NCI-H2196 treated with DMSO at 0.1 percent for 48 hours (cell line): ENCODE data around the gene C15orf39.
A peak's percentile ranks its signal among the peaks of the same experiment; 100 is the strongest.

Source experiments
- DNase-seq: peaks from one replicate; lab custom pipeline; 2025; ENCODE audit not compliant: unreplicated experiment; lab: John Stamatoyannopoulos, UW

Gene C15orf39

DNA sequence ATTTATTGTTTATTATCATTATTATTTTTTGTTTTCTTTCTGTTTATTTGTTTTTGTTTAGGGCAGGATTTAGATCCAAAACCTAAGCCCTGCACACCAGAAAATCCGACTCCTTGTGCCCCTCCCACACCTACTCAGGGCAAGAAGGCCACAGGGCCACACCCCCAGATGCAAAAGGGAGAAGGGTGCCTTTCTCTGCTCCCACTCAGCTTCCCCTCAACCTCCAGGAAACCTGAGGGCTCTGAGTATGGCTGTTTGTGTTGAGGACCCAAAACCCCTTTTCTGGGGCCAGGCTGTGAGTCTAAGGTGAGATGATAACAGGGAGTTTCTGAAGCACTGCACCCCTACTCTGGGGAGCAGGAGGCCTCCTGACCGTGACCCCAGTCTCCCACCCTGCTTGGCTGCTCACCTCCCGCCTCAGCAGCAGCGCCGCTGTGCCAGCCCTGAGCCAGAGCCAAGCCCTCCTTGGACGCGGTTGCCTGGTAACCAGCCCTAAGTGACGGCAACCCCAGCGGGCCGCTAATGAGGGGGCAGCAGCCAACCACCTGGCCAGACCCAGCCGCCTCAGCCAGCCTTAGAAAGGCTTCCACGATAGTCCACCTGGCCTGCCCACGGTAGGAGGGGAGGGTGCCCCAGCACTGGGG lies 6.4 kb upstream of the C15orf39 start:
- DNase-seq = peak; percentile 62

DNA sequence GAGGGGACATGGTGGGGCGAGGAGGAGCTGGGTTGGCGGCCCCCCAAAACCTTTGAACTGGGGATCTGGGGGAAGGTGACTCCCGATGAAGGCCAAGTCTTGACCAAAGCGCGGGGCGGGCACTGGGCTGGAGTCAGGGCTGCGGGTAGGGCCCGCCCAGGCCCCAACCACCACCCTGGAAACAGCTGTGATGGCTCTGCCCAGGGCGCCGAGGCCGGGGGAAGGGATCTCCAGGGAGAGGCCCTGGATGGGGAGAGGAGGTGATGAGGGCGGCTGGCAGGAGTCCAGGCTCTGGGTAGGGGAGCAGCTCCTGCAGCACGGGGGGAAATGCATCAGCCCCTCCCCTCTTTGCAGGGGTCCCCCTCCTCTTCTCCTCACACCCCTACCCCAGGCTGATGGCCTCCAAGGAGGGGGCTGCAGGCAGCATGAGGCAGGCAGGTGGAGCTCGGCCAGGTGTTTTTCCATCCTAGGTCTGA lies 5.9 kb upstream of the C15orf39 start:
- DNase-seq = peak; percentile 64

DNA sequence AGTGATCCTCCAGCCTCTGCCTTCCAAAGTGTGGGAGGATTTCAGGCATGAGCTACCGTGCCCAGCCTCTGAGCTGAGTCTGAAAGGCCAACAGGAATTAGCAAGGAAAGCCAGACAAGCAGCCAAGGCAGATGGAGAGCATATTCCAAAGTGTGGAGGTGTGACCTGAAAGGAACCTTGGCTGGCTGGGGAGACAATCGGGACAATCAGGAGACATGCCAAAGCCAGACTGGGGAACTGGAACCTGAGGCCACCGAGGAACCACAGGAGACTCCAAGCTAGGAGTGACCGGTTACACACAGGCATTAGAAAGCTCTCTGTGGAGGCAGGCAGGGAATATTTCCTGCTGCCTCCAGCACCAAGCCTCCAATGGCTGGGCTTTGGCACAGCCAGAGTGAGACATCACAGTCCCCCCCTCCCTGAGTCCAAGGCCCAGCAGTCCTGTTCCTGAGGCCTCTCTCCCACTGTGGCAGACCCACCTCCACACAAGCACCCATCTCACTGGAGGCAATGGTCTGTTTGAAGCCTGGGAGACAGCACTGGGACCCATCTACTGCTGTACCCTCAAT lies 4.5 kb upstream of the C15orf39 start:
- no peak for DNase-seq

DNA sequence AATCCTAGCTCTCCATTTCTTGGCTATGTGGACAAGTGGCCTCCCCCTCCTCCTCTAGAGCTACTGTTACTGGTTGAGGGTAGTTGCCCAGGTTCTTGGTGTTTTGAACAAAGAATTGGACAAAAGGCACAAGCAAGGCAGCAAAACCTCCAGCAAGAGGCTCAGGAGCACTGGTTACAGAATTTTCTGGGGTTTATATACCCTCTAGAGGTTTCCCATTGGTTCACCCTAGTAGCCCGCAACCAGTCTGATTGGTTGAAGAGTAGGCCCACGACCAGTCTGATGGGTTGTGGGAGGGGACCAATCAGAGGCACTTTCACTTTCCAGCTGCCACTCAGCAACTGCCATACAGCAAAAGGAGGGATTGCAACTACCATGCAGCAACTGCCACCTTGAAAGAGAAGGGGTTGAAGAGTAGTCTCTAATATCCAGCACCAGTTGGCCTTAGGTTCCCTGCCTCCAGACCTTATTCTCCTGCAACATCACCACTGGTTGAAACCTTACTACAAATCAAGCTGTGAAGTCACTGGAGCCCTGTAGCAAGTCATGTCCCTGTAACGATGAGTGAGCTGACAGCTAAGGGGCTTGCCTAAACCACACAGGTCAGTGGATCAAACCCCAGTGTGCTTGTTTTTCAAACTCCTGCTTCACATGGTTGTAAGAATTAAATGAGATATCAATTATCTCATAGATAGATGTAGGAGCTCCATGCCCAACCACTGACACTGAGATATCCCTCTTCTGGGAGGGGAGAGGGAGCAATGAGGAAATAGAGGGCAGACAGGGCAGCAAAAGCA lies 2.9 kb upstream of the C15orf39 start:
- DNase-seq = peak; percentile 77

DNA sequence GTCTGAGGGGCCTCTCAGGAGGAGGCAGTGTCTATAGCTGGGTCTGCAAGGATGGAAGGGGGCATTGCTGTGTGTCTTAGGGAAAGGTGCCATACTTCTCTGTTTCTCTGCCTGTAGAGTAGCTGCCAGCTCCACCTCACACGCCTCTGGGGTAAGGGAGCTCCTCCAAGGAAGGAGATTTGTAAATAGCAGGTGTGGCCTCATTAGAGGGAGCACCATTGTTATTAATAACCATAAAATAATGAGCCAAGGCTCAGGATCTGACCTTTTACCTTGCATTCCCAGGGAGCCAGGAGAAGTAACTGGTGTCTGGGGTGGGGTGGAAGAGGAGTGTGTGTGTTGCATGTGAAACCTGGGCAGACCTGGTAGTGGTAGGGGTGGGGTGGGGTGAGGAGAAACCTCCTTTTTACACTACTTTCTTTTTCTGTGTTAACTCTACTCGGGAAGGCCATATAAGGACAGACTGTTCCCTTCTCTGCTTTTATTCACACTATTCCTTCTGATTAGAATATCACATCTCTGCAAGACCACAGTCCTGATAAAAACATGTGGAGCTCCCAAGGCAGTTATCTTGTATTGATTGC lies 2.2 kb upstream of the C15orf39 start:
- no peak for DNase-seq

DNA sequence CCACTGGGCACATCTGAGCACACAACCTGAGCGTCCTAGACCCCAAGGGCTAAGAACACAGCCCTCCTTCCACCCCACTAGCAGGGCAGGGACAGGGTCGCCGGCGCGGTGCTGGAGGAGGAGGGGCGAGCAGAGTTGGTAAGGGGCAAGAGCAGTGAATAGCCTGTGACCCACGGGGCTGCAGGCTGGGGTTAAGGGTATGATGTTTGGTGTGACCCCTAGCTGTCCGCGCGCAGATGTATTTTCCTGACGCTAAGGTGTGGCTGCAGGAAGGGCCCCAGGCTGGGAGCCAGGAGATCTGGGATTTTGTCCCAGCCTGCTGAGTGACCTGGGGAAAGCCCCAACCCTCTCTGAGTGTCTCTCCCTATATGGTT lies 1.3 kb upstream of the C15orf39 start:
- no peak for DNase-seq

DNA sequence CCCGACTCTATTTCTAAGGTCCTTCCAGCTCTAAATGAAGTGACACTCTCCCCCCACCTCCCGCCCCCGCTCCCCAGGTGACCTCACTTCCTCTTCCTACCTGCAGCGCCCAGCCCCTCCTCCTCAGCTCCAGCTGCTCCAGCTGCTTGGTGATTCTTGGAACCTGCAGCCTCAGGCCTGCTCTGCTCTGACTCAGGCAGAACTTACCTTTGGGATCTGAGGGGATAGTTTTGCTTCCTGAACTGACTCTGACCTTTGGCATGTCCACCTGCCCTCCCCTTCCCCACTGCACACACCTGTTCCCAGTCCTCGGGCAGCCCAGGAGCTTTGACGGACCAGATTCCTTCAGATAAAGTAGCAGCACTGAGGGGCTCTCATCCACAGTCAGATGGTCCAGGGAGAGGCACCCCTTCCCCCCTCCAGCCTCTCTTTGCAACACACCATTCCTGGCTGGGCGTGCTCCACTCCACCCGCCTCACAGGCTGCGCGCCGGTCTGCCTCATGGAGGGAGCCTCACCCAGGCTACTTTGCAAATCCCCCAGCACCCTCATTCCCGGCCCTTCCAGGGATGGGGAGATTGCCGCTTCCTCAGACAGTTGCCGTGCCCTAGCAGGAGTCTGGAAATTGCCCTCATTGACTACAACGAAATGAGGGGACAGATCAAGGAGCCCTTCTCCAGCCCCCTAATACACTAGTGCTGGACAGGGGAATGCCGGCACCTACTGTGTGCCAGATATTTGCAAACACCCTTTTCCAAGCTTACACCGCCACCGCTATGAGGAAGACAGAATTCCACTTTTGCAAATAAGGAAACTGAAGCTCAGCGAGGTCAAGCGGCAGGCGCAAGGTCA lies 692 bp upstream of the C15orf39 start:
- peak; percentile 49 for DNase-seq

DNA sequence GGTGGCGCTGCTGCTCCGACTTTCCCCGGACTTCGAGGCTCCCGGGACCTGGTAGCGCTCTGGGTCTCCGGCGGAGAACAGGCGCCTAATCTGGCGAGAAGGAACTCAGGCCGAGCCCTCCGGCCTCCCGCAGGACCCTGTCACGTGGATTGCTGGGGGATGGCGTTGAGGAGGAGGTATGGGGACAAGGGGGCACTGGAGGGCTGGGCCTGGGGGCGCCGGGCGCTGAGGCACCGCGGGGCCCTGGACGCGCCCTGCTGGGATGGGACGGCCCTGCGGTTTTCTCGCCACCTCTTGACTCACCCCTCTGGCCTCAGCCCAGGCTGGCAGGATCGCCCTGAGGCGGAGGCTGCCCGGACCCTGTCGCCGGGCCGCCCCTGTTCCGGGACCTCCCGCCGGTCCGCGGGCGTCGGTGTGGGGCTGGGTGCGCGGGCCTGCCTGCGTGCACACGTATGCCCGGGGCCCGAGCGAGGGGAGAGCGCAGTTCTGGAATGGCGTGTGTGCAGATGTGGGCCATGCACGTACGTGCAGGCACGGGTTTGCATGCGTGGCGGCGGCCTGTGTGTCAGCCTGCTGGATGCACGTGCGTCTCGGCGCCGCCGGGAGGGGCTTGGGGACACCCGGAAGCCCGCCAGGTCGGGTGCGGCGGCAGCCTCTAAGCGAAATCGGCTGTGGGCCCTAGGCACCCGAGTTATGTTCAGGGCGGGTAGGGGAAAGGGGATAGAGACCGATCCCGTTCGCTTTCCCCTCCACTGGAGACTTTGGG lies 752 bp downstream of the C15orf39 start:
- DNase-seq = no peak

DNA sequence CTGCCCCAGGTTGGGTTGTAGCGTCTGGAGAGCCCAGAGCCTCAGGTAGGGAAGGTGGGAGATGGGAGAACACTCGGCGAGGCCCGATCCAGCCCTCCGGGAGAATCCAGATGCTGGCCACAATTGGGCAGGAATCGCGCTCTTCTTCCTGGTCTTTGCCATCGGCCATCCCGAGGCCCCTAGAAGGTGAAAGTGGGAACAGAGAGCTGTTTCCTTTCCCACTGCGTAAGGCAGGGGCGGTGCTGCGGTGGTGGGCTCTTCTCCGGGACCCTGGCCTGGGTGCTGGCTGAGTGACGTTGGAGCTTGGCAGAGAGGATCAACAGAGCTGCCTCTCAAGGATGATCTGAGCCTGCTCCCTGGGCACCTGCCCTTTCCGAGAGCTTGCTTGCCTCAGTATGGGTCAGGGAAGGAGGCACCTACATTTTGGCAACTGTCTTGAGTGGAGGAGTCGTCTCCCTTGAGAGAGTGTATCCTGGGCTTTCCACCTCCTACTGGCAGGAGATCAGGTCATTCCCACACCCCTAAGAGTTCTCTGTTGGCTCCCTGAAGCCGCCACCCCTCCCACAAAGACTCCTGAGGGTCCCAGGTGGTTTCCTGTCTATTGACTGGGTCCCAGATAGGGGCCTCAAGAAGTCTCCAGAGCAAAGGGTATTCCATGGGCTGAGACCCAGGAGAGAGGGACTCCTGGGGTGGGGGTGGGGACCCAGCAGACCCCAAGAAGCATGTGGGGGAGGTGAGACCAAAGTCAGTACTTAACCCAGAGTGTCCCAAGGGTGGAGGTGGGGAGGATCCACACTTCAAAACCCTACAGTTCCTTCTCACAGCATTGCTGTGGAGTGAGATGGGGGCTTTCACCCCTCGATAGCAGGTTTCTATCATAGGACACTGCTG lies 1.6 kb downstream of the C15orf39 start:
- DNase-seq = no peak

DNA sequence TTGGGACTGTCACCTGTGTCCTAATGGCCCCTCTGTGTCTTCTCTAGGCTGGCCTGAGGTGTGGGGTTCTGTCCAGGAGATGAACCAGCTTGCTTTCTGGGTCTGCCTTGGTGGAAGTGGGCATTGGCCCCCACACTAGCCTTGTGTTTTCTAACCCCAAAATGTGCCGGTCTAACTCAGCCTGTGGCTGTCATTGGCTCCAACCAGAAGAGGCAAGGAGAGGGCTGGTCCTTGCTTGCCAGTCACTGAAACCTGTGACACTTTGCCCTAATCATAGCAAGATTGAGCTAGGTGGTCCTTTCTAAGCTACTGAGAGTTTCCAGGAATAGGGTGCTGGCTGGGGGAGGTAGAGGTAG lies 2.2 kb downstream of the C15orf39 start:
- DNase-seq = no peak

DNA sequence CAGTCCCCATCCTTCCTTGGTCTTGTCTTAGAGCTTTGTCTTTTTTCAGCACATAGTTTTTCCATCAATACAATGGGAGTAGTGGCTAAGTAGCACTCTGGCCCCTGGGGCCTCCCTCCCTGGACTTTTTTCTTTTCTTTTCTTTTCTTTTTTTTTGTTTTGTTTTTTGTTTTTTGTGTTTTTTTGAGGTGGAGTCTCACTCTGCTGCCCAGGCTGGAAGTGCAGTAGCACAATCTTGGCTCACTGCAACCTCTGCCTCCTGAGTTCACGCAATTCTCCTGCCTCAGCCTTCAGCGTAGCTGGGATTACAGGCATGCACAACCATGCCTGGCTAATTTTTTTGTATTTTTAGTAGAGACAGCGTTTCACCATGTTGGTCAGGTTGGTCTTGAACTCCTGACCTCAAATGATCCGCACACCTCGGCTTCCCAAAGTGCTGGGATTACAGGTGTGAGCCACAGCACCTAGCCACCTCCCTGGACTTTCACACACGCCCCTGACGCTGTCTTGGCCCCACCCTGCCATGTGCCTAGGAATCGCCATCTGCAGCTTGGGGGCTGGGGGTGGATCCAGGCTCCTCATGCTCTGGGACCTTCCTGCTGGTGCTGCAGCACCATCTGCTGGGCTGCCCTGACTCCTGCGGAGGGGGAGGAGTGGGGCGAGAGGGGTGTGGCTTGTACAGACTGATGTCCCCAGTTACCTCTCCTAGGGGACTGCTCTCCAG lies 2.8 kb downstream of the C15orf39 start:
- DNase-seq = peak; percentile 79

DNA sequence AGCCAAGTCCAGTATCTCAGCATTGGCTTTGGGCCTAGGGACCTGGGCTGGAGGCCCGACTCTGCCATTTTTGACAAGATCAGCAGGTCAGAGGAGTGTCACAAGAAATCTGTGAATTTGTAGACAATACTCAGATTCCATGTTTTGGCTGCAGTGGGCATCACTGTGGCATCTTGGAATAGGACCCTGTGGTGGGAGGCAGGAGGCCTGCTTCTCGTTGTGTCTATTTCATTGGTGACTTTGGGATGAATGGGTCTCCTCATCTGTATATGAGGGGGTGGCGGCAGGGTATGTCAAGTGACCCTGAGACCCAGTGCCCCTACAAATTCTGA lies 3.3 kb downstream of the C15orf39 start:
- DNase-seq = no peak

DNA sequence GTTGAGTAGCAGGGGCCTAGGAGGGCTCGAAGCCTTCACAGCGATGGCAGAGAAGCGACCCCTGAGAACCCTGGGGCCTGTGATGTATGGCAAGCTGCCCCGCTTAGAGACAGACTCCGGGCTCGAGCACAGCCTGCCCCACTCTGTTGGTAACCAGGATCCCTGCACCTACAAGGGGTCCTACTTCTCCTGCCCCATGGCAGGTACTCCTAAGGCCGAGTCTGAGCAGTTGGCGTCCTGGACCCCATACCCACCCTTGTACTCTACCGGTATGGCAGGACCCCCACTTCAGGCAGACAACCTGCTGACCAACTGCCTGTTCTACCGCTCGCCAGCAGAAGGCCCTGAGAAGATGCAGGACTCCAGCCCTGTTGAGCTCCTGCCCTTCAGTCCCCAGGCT lies 4.3 kb downstream of the C15orf39 start:
- no peak for DNase-seq

DNA sequence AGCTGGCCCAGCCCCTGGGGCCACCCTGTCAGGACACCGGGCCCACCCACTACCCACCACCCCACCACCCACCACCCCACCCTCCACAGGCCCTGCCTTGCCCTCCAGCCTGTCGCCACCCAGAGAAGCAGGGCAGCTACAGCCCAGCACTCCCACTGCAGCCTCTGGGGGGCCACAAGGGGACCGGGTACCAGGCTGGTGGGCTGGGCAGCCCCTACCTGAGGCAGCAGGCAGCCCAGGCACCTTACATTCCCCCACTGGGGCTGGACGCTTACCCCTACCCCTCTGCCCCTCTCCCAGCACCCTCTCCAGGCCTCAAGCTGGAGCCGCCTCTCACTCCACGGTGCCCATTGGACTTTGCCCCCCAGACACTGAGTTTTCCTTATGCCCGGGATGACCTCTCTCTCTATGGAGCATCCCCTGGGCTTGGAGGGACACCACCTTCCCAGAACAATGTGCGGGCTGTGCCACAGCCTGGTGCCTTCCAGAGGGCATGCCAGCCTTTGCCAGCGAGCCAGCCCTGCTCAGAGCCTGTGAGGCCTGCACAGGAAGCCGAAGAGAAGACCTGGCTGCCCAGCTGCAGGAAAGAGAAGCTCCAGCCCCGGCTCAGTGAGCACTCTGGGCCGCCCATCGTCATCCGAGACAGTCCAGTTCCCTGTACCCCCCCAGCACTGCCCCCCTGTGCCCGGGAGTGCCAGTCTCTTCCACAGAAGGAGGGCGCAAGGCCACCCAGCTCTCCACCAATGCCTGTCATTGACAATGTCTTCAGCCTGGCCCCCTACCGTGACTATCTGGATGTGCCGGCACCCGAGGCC lies 5.3 kb downstream of the C15orf39 start:
- DNase-seq = no peak

DNA sequence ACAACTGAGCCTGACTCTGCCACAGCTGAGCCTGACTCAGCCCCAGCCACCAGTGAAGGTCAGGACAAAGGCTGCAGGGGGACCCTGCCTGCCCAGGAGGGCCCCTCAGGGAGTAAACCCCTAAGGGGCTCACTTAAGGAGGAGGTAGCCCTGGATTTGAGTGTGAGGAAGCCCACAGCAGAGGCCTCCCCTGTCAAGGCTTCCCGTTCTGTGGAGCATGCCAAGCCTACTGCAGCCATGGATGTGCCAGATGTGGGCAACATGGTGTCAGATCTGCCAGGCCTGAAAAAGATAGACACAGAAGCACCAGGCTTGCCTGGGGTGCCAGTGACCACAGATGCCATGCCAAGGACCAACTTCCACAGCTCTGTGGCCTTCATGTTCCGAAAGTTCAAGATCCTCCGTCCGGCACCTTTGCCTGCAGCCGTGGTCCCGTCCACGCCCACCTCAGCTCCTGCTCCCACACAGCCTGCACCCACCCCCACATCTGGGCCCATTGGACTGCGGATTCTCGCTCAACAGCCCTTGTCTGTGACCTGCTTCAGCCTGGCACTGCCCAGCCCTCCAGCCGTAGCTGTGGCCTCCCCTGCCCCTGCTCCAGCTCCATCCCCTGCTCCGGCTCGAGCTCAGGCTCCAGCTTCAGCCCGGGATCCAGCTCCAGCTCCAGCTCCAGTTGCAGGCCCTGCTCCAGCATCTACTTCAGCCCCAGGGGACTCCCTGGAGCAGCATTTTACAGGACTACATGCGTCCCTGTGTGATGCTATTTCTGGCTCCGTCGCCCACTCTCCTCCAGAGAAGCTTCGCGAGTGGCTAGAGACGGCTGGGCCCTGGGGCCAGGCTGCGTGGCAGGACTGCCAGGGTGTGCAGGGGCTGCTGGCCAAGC lies 6.2 kb downstream of the C15orf39 start:
- DNase-seq = no peak

DNA sequence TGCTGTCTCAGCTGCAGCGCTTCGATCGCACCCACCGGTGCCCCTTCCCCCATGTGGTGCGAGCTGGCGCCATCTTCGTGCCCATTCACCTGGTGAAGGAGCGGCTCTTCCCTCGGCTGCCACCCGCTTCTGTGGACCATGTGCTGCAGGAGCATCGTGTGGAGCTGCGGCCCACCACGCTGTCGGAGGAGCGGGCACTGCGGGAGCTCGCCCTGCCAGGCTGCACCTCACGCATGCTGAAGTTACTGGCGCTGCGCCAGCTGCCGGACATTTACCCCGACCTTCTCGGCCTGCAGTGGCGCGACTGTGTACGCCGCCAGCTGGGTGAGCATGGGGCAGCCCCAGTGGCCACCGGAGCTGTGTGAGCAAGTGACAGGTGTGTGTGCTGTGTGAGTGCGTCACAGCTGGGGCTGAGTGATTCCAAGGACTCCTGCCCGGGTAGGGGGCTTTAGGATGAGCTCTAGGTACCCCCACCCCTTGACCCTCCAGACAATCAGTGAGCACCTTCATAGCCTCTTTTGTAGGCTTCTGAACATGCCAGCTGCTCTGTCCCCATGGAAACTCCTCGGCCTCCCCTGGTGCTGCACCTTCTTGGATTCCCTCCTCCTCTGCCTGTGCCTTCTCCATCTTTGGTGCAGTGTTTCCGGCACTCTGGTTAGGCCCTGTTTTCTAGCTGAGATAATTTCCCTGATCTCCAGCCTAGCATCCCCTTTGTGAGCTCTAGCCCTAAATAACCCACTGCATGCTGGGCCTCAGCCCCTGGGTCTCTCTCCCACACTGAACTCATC lies 7.0 kb downstream of the C15orf39 start:
- DNase-seq = no peak
